Urinary bladder (tissue), 4 donors: ENCODE results near the gene ACLY. TPM values are rescaled to one million over a fixed set of nuclear protein-coding genes. Genes with fewer than 3 reads are reported as not detected.

Experiments used
- DNase-seq: peaks from one replicate; pipeline ENCODE4 v3.0.0-alpha.2; 2015; ENCODE audit errors: extremely low spot score
- H3K27ac ChIP-seq: one replicate; pipeline ENCODE4 v1.5.1; 2013; ENCODE audit warnings: low read depth, mild to moderate bottlenecking, moderate library complexity
- H3K36me3 ChIP-seq: one replicate; pipeline ENCODE4 v1.6.1; 2013; ENCODE audit warnings: mild to moderate bottlenecking, moderate library complexity; ENCODE audit not compliant: insufficient read depth
- H3K4me1 ChIP-seq: one replicate; pipeline ENCODE4 v1.6.1; 2013; ENCODE audit warnings: mild to moderate bottlenecking, moderate library complexity; ENCODE audit not compliant: insufficient read depth
- H3K4me3 ChIP-seq: one replicate; pipeline ENCODE4 v1.5.1; 2013; ENCODE audit warnings: low read depth, low read length
- WGBS: extraction: QIAGEN DNeasy Blood & Tissue Kit; methylation state at CpG from one replicate; pipeline ENCODE4 v1.1.7; 2013; 5-methylcytosine and 5-hydroxymethylcytosine counted together
- polyA plus RNA-seq: library from polyadenylated mRNA; stranded (reverse); fragments of 200-250 nt; gene quantifications from one replicate; pipeline ENCODE4 v1.2.3, GENCODE V29; 2013
- total RNA-seq: library from RNA; depleted of rRNA; stranded (reverse); fragments of >200 nt; gene quantifications from one replicate; pipeline ENCODE4 v1.2.3, GENCODE V29; 2014
- donor health status: healthy with polysubstance abuse.
- donor health status: healthy.

The ACLY gene
- total and polyA plus RNA-seq, 2 donors: 51.7 to 64.1 TPM

DNA sequence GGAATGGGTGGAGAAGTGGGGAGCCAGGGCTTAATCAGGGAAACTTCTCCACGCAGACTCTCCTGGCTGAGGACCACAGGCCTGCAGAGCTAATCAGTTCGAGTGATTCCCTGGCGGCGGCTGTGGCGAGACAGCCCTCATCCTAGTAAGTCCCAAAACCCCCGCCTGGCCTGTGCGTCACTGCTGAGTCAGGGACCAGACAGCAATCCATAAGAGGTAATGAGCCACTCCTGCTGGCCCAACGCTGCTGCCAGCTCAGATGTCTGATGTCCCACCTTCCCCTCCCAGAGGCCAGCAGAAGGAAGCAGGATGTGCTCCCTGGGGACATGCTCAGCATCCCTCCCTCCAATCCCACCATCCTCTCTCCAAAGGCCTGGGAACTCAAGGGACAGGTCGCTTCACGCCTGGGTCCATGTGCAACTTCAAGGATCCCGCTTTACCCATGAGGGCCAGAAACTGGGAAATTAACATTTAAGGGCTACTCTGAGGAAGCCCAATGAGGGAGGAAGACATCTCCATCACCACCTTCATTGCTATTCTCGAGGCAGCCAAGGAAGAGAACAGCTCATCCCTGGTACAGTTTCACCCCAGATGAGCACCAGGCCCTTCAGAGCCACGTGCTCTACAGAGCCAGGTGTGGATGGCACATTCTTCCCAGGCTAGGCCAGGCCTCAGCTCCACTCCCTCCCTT is 7.9 kb downstream of the ACLY start:
- Histone ChIP-seq H3K36me3 (no peaks in the 10 kb centered on the region), H3K4me1 (no peaks in the 10 kb centered on the region), H3K4me3 (no peak overlapping the region), H3K27ac (no peak overlapping the region)
- WGBS: 90% methylated on average over 13 of the region's 13 CpGs
- no peak for DNase-seq

DNA sequence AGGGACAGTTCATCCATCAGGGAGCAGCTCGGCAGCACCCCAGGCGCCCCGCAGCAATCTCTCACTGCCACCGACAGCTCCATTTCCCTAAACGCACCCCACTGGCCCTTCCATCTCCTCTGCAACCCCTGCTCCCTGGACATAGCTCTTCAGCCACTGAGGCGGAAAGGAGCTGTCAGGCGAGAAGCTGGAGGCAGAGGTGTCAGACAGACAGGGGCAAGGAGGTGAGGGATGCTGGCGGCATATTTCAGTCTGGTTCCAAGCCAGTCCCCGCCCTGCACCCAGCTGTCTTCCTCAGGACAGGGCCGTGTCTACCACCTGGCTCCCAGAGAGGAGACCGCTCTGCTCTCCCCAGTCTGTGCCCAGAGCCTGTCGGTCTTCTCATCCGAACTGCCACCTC is 9.7 kb downstream of the ACLY start:
- Histone ChIP-seq H3K4me1 (no peaks in the 10 kb centered on the region), H3K27ac (no peak overlapping the region), H3K36me3 (no peaks in the 10 kb centered on the region), H3K4me3 (no peak overlapping the region)
- DNase-seq: no peak
- 94% methylated on average over 13 of the region's 13 CpGs for WGBS

DNA sequence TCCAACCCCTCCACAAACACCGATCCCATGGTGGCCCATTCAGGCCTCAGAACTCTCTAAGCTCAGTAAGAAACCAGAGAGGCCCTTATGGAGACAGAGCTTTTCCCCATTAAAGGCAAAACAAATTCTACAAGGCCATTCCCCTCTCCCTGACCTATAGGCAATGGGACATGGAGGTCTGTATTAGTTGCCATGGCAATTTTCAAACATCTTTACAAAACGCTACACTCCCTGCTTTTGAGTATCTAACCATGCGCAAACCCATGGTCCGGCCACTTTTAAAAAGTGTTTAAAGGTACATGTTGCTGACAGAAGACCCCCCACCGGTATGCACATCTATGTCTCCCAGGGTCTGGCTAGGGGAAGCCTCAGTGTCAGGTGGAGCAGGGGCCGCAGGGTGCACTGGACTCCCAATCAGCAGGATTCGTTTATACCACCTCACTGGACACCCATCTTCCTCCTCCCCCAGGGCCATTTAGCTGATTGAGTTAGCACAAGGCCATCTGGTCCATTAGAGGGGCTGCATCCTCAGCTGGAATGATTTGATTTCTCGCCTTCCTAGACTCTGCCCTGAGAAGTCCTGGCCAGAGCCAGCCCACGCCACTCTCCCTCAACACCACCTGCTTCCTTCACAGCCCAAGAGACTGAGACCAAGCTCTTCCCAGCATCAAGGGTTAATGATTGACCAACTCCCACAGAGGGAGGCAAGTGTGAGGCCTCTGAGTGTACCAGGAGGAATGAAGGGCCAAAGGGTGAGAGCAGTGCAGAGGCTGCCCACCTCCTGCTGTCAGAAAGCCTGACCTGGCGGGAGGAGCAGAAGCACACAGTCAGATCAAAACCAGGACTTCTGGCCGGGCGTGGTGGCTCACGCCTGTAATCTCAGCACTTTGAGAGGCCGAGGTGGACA is 10.9 kb downstream of the ACLY start:
- Histone ChIP-seq H3K36me3 (no peaks in the 10 kb centered on the region), H3K4me3 (no peak overlapping the region), H3K27ac (no peak overlapping the region), H3K4me1 (no peaks in the 10 kb centered on the region)
- 91% methylated on average over 14 of the region's 14 CpGs for WGBS
- DNase-seq: no peak

DNA sequence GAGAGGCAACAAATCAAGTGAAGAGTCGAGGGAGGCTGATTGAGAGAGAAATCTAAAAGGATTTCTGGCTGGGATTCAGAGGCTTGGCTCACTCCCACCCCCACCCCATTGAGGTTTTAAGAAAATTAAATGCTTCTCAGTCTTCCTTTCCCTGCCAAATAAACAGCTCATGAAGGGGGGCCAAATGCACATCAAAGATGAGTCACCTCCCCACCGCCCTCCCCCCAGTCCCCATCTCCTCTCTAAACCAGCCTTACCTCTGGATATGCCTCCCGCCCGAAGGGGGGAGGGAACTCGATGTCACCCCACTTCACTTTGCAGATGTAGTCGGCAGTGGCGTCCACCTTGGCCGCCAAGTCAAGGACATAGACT is 11.6 kb downstream of the ACLY start:
- no peak for DNase-seq
- H3K4me3 ChIP-seq: no peak overlapping the region
- 78% methylated on average over 8 of the region's 8 CpGs for WGBS
- H3K4me1 ChIP-seq: no peaks in the 10 kb centered on the region
- no peak overlapping the region for H3K27ac ChIP-seq
- no peaks in the 10 kb centered on the region for H3K36me3 ChIP-seq

DNA sequence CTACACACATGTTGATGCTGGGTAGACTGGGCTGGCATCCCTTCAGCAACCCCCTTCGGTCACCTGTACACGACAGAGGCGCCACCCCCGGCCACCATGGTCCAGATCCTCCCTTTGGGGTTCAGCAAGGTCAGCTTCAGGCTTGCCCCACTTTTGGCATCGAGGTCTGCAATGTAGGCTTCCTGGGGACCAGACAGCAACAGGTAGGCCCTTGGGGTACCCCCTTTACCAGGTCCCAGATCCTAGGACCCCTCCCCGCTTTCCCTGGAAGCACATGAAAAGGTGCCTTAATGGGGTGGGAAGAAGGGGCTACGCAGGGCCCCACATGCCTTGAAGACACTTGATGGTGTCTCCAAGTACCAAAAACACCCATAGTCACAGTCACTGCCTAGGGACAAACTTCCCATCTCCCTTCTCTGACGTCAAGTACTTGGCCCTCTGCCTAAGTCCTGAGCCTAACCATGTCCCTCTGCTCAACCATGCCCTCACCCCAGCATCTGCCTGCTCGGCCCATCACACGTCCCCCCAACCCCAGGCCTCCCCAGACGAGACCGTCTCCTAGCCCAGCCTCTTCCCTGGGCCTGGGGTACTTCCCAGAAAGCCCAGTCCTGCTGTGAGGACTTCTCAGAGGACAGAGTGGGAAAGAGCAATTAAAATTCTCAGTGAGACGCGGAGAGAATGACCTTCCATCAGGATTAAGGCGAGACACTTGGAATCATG is 12.1 kb downstream of the ACLY start:
- no peaks in the 10 kb centered on the region for H3K36me3 ChIP-seq
- no peaks in the 10 kb centered on the region for H3K4me1 ChIP-seq
- H3K27ac ChIP-seq: no peak overlapping the region
- DNase-seq: no peak
- WGBS: 81% methylated on average over 15 of the region's 15 CpGs
- H3K4me3 ChIP-seq: no peak overlapping the region

DNA sequence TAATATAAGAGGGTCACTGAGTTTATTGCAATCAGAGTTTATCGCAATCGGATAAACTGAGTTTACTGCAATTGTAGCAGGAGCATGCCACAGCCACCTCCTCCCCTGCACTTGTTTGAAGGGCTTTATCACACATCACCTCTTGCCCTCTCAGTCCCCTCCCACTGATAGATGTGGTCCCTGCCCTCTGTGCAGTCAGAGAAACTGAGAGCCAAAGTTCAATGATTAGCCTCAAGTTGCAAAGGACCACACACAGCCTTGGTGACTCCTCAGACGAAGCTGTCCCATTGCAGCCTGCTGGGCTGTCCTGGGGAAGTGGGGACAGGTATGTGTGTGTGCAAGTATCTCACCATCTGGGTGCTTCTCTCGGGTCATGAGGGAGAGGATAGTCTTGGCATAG is 13.6 kb downstream of the ACLY start:
- H3K36me3 ChIP-seq: peaks cover 4% of the 10 kb centered on the region

DNA sequence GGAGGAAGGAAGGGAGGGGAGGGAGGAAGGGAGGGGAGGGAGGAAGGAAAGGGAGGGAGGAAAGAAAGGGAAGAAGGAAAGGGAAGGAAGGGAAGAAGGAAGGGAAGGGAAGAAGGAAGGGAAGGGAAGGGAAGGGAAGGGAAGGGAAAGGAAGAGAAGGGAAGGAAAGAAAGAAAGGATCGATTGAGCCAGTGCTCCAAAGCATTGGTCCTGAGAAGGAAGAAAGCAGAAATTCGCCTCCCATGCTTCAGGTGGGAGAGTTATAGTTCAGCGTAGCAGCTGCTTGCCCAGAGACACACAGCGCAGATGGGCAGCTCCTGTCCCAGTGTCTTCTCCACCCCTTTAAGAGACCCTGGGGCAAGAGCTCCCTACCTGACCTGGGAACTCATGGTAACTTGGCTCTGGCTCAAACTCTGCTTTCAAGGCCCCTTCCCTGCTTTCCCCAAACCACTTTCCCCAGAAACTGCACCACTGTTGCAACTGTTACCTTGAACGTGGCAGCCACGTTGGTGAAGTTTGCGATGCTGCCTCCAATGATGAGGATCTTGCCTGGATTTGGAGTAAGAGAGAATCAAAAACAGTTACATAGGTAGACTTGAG is 14.4 kb downstream of the ACLY start:
- Histone ChIP-seq H3K27ac (no peak overlapping the region), H3K4me1 (no peaks in the 10 kb centered on the region), H3K36me3 (peaks cover 6% of the 10 kb centered on the region), H3K4me3 (no peak overlapping the region)
- no peak for DNase-seq
- 90% methylated on average over 7 of the region's 7 CpGs for WGBS

More for the DNA sequence above, 13.6 kb downstream of the ACLY start:
- no peak overlapping the region for H3K4me3 ChIP-seq
- WGBS: 91% methylated on average over 4 of the region's 4 CpGs
- DNase-seq: no peak
- H3K4me1 ChIP-seq: no peaks in the 10 kb centered on the region
- no peak overlapping the region for H3K27ac ChIP-seq

DNA sequence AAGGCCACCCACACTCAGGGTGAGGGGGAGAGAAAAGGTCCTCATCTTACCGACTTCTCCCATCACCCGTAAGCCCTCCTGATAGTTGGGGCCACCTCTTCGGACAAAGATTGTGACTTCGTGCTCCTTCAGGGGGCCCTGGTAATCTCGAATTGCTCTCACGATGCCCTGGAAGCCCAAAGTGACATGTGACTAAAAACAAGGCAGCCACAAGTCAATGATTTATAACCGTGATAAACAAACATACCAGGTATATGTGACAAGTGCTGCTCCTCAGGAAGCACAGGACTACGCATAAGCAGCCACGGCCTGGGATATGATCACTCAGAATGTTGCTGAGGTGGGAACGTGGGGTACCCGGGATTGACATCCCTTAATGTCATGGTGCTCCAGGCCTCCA is 17.1 kb downstream of the ACLY start:
- 84% methylated on average over 11 of the region's 11 CpGs for WGBS
- Histone ChIP-seq H3K27ac (no peak overlapping the region), H3K36me3 (peaks cover 6% of the 10 kb centered on the region), H3K4me3 (no peak overlapping the region), H3K4me1 (no peaks in the 10 kb centered on the region)
- no peak for DNase-seq

DNA sequence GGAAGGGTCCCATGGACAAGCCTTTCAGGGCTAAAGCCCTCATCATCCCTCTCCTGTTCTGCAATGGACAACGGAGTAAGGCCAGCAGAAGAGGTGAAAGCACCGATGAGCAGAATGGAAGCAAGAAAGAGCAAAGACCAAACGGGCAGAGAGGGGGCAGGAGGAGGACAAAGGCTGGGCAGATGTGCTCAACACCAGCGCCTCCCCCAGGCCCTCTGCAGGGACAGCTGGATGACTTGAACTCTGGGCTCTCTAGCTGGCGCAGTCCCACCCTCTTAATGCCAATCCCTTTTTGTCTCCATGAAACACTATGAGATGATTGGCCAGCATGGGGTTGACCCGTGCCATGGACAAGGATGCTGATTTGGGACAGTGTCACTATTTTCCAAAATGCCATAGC is 22.0 kb downstream of the ACLY start:
- H3K4me3 ChIP-seq: no peak overlapping the region
- WGBS: 89% methylated on average over 6 of the region's 6 CpGs
- no peak for DNase-seq
- H3K4me1 ChIP-seq: no peaks in the 10 kb centered on the region
- peaks cover 8% of the 10 kb centered on the region for H3K36me3 ChIP-seq
- H3K27ac ChIP-seq: no peak overlapping the region

DNA sequence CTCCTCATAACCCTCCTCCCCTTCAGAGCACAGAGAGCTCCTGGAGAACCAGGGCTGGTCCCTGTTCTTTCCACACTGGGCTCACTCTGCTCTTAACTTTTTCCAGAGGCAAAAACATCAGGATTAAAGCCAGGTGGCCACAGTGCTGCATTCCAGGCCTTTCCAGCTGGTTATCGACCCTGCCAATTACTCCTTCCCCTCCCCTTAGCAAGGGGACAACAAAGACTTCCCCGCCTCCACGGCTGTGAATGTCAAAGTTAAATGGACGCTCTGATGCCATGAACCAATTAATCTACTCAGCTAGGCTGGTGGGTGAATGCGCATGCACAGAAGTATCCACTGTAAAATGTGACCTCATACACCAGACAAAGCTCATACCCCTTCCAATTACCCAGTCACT is 23.1 kb downstream of the ACLY start:
- Histone ChIP-seq H3K4me1 (no peaks in the 10 kb centered on the region), H3K4me3 (no peak overlapping the region), H3K27ac (peak overlapping the region; percentile 62), H3K36me3 (peaks cover 6% of the 10 kb centered on the region)
- no peak for DNase-seq
- WGBS: 51% methylated on average over 5 of the region's 5 CpGs

DNA sequence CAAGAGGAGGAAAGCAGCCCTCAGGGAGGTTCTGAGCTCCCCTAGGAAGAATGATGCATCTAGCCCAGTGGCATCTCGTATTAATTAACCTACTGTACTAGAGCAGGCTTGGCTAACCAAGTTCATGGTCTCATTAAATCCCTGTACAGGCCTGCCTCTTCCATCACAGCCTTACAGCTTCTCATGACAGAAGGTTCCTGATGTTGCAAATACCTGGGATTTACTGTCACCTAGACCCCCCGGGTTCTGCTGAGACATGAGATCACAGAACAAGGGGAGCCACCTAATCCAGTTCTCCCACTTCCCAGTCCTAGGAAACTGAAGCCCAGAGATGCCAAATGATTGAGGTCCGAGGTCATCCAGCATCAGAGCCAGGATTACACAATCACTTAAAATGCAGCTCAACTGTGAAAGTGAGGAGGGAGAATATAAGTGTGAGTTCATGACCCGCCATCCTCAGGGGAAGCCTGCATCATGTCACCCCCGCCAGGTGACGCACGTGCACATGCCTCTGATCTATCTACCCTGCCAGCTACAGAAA is 23.9 kb downstream of the ACLY start:
- 49% methylated on average over 7 of the region's 7 CpGs for WGBS
- Histone ChIP-seq H3K4me1 (no peaks in the 10 kb centered on the region), H3K27ac (peak overlapping the region; percentile 62), H3K4me3 (no peak overlapping the region), H3K36me3 (peaks cover 6% of the 10 kb centered on the region)
- no peak for DNase-seq

DNA sequence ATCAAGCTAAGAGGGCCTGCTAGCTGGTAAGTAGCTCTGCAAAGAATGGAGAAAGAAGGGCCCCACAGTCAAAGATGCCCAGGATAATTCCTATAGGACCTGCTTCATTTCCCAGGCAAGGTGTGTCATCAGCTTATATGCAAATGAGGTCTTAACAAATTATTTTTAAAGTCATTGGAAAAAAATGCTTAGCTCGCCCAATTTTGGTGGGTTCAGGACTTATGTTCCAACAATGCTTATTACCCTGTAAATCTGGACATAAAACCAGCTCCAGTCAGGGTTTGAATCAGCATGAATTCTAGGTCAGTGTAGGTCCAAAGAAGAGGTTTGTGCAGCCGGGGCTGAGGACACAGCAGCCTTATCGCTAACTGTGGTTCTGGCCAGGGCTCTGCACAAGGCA is 25.4 kb downstream of the ACLY start:
- H3K4me1 ChIP-seq: no peaks in the 10 kb centered on the region
- no peak overlapping the region for H3K4me3 ChIP-seq
- H3K36me3 ChIP-seq: peaks cover 4% of the 10 kb centered on the region
- WGBS: 95% methylated on average over 3 of the region's 3 CpGs
- H3K27ac ChIP-seq: no peak overlapping the region
- DNase-seq: no peak

DNA sequence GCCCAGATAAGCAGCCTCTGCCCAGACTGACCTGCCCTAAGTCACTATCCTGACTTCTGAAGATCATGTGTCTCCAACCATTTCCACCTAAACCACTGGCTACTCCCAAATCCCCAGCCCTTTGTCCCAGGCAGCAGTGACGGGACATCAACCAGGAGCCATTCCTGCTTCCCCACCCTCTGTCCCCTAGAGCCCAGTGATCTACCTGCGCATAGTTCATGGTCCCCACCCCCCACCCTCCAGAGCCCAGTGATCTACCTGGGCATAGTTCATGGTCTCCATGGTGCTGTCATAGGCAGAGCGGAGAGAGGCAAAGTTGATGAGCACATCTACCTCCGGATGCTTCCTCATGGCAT is 26.8 kb downstream of the ACLY start:
- no peak overlapping the region for H3K27ac ChIP-seq
- no peak for DNase-seq
- H3K36me3 ChIP-seq: peaks cover 4% of the 10 kb centered on the region
- no peak overlapping the region for H3K4me3 ChIP-seq
- WGBS: 95% methylated on average over 4 of the region's 4 CpGs
- H3K4me1 ChIP-seq: no peaks in the 10 kb centered on the region
